Lung (tissue), 12 donors: ENCODE data around the gene QPCT. TPM values are rescaled to one million over a fixed set of nuclear protein-coding genes. Genes with fewer than 3 reads are reported as not detected.
A peak's percentile ranks its signal among the peaks of the same experiment; 100 is the strongest.

ENCODE experiments used
- ATAC-seq: fragments of 200-7000 bp; cut with Tn5 transposase; one replicate; pipeline ENCODE4 v1.9.1; 2020; ENCODE audit warnings: moderate number of reproducible peaks; ENCODE audit not compliant: insufficient read depth, low FRiP score
- DNase-seq, 3 donors: peaks; one replicate each; pipeline ENCODE4 v3.0.0-alpha.2; 2013 to 2017
- H3K27ac ChIP-seq, 2 donors: one replicate each; pipeline ENCODE4 v1.5.1; 2013; ENCODE audit warnings: mild to moderate bottlenecking in 2 of 2, moderate library complexity in 2 of 2, control low read depth in 1 of 2, inconsistent platforms in 1 of 2, low read depth in 1 of 2, low read length in 1 of 2
- H3K27me3 ChIP-seq, 3 donors: one replicate each; pipeline ENCODE4 v1.5.1; 2013; ENCODE audit warnings: low read length in 2 of 3; ENCODE audit not compliant: control insufficient read depth in 3 of 3, insufficient read depth in 3 of 3
- H3K36me3 ChIP-seq, 4 donors: one replicate each; pipeline ENCODE4 v1.5.1; 2013; ENCODE audit warnings: low read length in 4 of 4, mild to moderate bottlenecking in 1 of 4, moderate library complexity in 1 of 4; ENCODE audit not compliant: control insufficient read depth in 4 of 4, insufficient read depth in 4 of 4
- H3K4me1 ChIP-seq, 5 donors: one replicate each; pipeline ENCODE4 v1.5.1; 2013; ENCODE audit warnings: low read length in 5 of 5, mild to moderate bottlenecking in 2 of 5, moderate library complexity in 1 of 5; ENCODE audit not compliant: control insufficient read depth in 5 of 5, insufficient read depth in 5 of 5
- H3K4me3 ChIP-seq: one replicate; pipeline ENCODE4 v1.5.1; 2013; ENCODE audit warnings: mild to moderate bottlenecking, control low read depth, moderate library complexity
- H3K9ac ChIP-seq, 2 donors: one replicate each; pipeline ENCODE4 v1.5.1; 2013; ENCODE audit warnings: low read length in 2 of 2, control low read depth in 1 of 2; ENCODE audit not compliant: insufficient read depth in 1 of 2
- H3K9me3 ChIP-seq, 4 donors: one replicate each; pipeline ENCODE4 v1.5.1; 2013; ENCODE audit warnings: low read length in 3 of 4, mild to moderate bottlenecking in 1 of 4, moderate library complexity in 1 of 4; ENCODE audit not compliant: control insufficient read depth in 4 of 4, insufficient read depth in 3 of 4
- CTCF ChIP-seq: IDR thresholded peaks from 2 replicates; pipeline ENCODE4 v1.5.1; 2012; ENCODE audit warnings: mild to moderate bottlenecking; ENCODE audit errors: control extremely low read depth, extremely low read depth
- WGBS, 2 donors: extraction: QIAGEN DNeasy Blood & Tissue Kit; methylation state at CpG; one replicate each; pipeline ENCODE4 v1.1.7; 2013; 5-methylcytosine and 5-hydroxymethylcytosine counted together
- polyA plus RNA-seq, 2 donors: library from polyadenylated mRNA; stranded (reverse); fragments of 200-250 nt; gene quantifications; one replicate each; pipeline ENCODE4 v1.2.1, GENCODE V29; 2013
- total RNA-seq, 2 donors: library from RNA; depleted of rRNA in 1 of 2; stranded (reverse); fragments of >200 nt in 1 of 2; gene quantifications; one replicate each; pipeline ENCODE4 v1.2.1, GENCODE V29; 2014 to 2021
- donor health status: control.
- donor health status: control.
- donor health status: Bipolar disorder and iron deficiency.
- donor health status: healthy.
- donor health status: DM: yes; HTN: yes; CAD: no.

Gene QPCT
- total and polyA plus RNA-seq, 4 donors = 3.0 to 34.1 (median 7.4) TPM

DNA sequence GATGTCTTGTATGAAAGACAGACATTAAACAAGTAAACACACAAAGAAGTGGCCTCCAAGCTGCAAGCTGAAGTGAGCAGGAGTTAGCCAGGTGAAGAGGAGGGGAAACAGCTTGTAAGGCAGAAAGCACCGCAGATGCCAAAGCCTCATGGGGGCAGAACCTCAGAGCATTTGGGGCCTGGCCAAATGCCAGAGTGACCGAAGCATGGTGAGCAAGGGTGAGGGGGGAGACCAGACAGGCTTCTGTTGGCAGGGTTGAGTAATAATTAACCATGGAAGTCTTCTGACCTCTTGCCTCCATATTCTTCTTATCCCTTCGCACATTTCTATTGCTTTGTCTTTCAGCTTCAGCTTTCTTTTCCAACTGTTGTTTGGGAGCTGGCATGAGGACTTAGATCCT is 5.6 kb downstream of the QPCT start:
- no peaks in the 10 kb centered on the region for H3K27me3 ChIP-seq
- H3K9ac ChIP-seq = no peak overlapping the region
- DNase-seq = peak; percentile 36 to 47 (median 46)
- TF ChIP-seq CTCF = no peak
- peaks cover 0 to 14% (median 0%) of the 10 kb centered on the region in 5 donors for H3K4me1 ChIP-seq
- no peaks in the 10 kb centered on the region for H3K36me3 ChIP-seq
- no peaks in the 10 kb centered on the region for H3K9me3 ChIP-seq
- WGBS, 2 donors = 35 to 48% methylated on average over 3 of the region's 3 CpGs
- no peak overlapping the region for H3K27ac ChIP-seq
- no peak for ATAC-seq
- H3K4me3 ChIP-seq = no peak overlapping the region

DNA sequence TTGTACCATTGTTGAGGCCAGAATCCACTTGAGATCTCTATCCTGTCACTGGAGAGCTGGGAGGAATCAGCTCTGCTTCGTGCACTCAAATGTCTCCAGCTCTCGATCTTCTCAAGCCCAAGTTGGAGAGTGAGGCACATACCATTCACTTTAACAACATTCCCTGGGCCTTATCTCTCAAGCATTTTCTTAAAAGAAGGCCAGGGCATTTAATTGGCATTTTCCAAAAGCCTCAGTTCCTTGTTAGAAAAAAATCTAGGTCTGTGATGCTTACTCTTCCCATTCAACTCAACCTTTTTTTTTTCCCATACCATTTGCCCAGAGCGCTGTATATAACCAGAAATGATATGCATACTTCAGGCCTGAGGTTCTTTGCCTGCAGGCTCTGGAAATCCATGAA is 10.1 kb downstream of the QPCT start:
- Histone ChIP-seq H3K27me3 (no peaks in the 10 kb centered on the region), H3K27ac (no peak overlapping the region), H3K36me3 (no peaks in the 10 kb centered on the region), H3K4me3 (no peak overlapping the region), H3K9ac (no peak overlapping the region), H3K4me1 (peaks cover 0 to 7% (median 0%) of the 10 kb centered on the region in 5 donors), H3K9me3 (no peaks in the 10 kb centered on the region)
- no peak for ATAC-seq
- no peak for DNase-seq
- TF ChIP-seq CTCF = no peak
- 87 to 91% methylated on average over 3 of the region's 3 CpGs for WGBS, 2 donors

- H3K9me3 ChIP-seq = no peaks in the 10 kb centered on the region
- 93 to 95% methylated on average over 7 of the region's 7 CpGs for WGBS, 2 donors
- no peak for ATAC-seq
- no peaks in the 10 kb centered on the region for H3K36me3 ChIP-seq
- H3K27ac ChIP-seq = no peak overlapping the region
- H3K9ac ChIP-seq = no peak overlapping the region
- peaks cover 0 to 2% (median 0%) of the 10 kb centered on the region in 3 donors for H3K27me3 ChIP-seq
- TF ChIP-seq CTCF = no peak
- no peak overlapping the region for H3K4me3 ChIP-seq
- no peak for DNase-seq
- no peaks in the 10 kb centered on the region for H3K4me1 ChIP-seq
Observed at GRCh38 chr2:37355735-37356134, 11.3 kb downstream of the QPCT start.

GRCh38 chr2:37356299-37356698 is 11.9 kb downstream of the QPCT start:
- no peak overlapping the region for H3K9ac ChIP-seq
- no peak overlapping the region for H3K27ac ChIP-seq
- TF ChIP-seq CTCF = no peak
- DNase-seq (no peak), ATAC-seq (no peak)
- H3K4me1 ChIP-seq = no peaks in the 10 kb centered on the region
- H3K9me3 ChIP-seq = peaks cover 0 to 1% (median 0%) of the 10 kb centered on the region in 4 donors
- H3K27me3 ChIP-seq = peaks cover 0 to 2% (median 0%) of the 10 kb centered on the region in 3 donors
- H3K36me3 ChIP-seq = no peaks in the 10 kb centered on the region
- WGBS, 2 donors = 77 to 79% methylated on average over 6 of the region's 6 CpGs
- no peak overlapping the region for H3K4me3 ChIP-seq
